ENCODE measurements around the gene LTV1. TPM values are rescaled to one million over a fixed set of nuclear protein-coding genes. Genes with fewer than 3 reads are reported as not detected.
A peak's percentile ranks its signal among the peaks of the same experiment; 100 is the strongest.

Gene LTV1
- total and polyA plus RNA-seq, 2 donors (not counting 3 experiments of a cell fraction or from before 2014, with no cell fraction given): 5.2 to 26.9 TPM

- no peaks in the 10 kb centered on the region for H4K20me1 ChIP-seq (replicated peaks; ENCODE audit: control insufficient read depth, extremely low read depth, insufficient read depth, low read length)
- no peak overlapping the region for H3K4me3 ChIP-seq (replicated peaks in 1 of 3; ENCODE audit: insufficient read depth in 1 of 3, low read depth in 1 of 3, low read length in 3 of 3)
- peak overlapping the region; percentile 59 for H3K27ac ChIP-seq (ENCODE audit: insufficient read depth, low read depth, low read length)
- no peak overlapping the region for H3K9ac ChIP-seq (replicated peaks; ENCODE audit: extremely low read depth, insufficient read depth, low read length)
- dilution Hi-C loops (cut with MboI; ENCODE audit: extremely low pct_ligation_motif_present, low sequenced_read_pairs) (no loop called here), intact Hi-C loops (cut with micrococcal nuclease) (no loop called here)
- ChIA-PET POLR2A (no interaction called here), CTCF (interaction anchor here (2.0 kb wide), 1 partner anchor 9 kb away, joined by 6 read pairs; no protein-coding TSS in a partner anchor)
- H3K27me3 ChIP-seq (ENCODE audit: control insufficient read depth in 2 of 2, insufficient read depth in 2 of 2, low read length in 2 of 2): no peaks in the 10 kb centered on the region
- H3K9me3 ChIP-seq (replicated peaks; ENCODE audit: control insufficient read depth, insufficient read depth, low read length): no peaks in the 10 kb centered on the region
- H2AFZ ChIP-seq (ENCODE audit: low read depth, low read length): no peak overlapping the region
- peak overlapping the region; percentile 48 for H3K4me2 ChIP-seq (ENCODE audit: insufficient read depth, low read length)
- no peaks in the 10 kb centered on the region for H3K36me3 ChIP-seq (ENCODE audit: control insufficient read depth in 2 of 2, extremely low read depth in 1 of 2, insufficient read depth in 2 of 2, low read length in 2 of 2)
- no TSS peak for BruUV-seq (replicated peaks)
- no peaks in the 10 kb centered on the region for H3K9me1 ChIP-seq (replicated peaks; ENCODE audit: control insufficient read depth, extremely low read depth, insufficient read depth, low read length)
- FAIRE-seq: no peak
- TF ChIP-seq CTCF (IDR thresholded peaks at IDR 0.05; ENCODE audit: extremely low read depth in 1 of 2, insufficient read depth in 1 of 2, low read depth in 1 of 2, low read length in 2 of 2): no peak
- no peak for TF ChIP-seq EZH2 (IDR thresholded peaks at IDR 0.05; ENCODE audit: borderline replicate concordance, low read depth, low read length, severe bottlenecking)
- no peak for TF ChIP-seq GATA2 (IDR thresholded peaks at IDR 0.05; ENCODE audit: insufficient read depth, insufficient read length, low read depth, low read length)
- TF ChIP-seq POLR2AphosphoS5 (IDR thresholded peaks at IDR 0.05; ENCODE audit: insufficient read depth, low read depth, low read length): no peak
- no peak for TF ChIP-seq MYC (IDR thresholded peaks at IDR 0.05; ENCODE audit: low read depth, low read length)
- no peak for TF ChIP-seq MAX (IDR thresholded peaks at IDR 0.05; ENCODE audit: insufficient read depth, insufficient read length)
- no peak for TF ChIP-seq POLR2A (IDR thresholded peaks at IDR 0.05; ENCODE audit: low read depth, low read length)
- no peak for TF ChIP-seq FOS (IDR thresholded peaks at IDR 0.05; ENCODE audit: borderline replicate concordance, insufficient read depth, low read length)
- no peak for TF ChIP-seq JUN (IDR thresholded peaks at IDR 0.05; ENCODE audit: borderline replicate concordance, insufficient read depth, insufficient read length, low read depth)
- peak; percentile 24 for DNase-seq (ENCODE audit: low read depth, low spot score)
- H3K79me2 ChIP-seq (ENCODE audit: control insufficient read depth, insufficient read depth, low read length): no peaks in the 10 kb centered on the region
- peaks cover 45% of the 10 kb centered on the region for H3K4me1 ChIP-seq (ENCODE audit: control insufficient read depth, extremely low read depth, insufficient read depth, low read length)
These were observed 39.2 kb upstream of the LTV1 start for GRCh38 chr6:143803769-143804568.

All from endothelial cell of umbilical vein (primary cell).